ENCODE results near the gene CDHR1.
"Not testable (repeated sequence)": the region's sequence is repeated elsewhere in the genome, so short reads cannot be mapped to it uniquely, and the experiment has no call there.

Gene CDHR1

GRCh38 chr10:84173501-84173929 lies 20.8 kb upstream of the CDHR1 start, which contains the start of gene GPR15LG:
GPR15LG (plus strand) TSS chr10:84173801; CDS start chr10:84173852, 51 bp downstream.
- no peak for DNase-seq (ENCODE audit: low read depth, low spot score)

GRCh38 chr10:84175436-84175835 lies 18.9 kb upstream of the CDHR1 start:
- no peak for DNase-seq (ENCODE audit: low read depth, low spot score)

- DNase-seq (ENCODE audit: low read depth, low spot score), result no peak
These were observed 18.0 kb upstream of the CDHR1 start for GRCh38 chr10:84176351-84176750.

- no peak for DNase-seq (ENCODE audit: low read depth, low spot score)
These were observed 17.4 kb upstream of the CDHR1 start for GRCh38 chr10:84176836-84177474.

GRCh38 chr10:84177541-84178141 lies 16.7 kb upstream of the CDHR1 start:
- DNase-seq (ENCODE audit: low read depth, low spot score), result no peak

- DNase-seq (ENCODE audit: low read depth, low spot score), result no peak
These were observed 16.2 kb upstream of the CDHR1 start for GRCh38 chr10:84178160-84178609.

- no peak for DNase-seq (ENCODE audit: low read depth, low spot score)
These were observed 15.2 kb upstream of the CDHR1 start for GRCh38 chr10:84179059-84179710.

- DNase-seq (ENCODE audit: low read depth, low spot score), result not testable (repeated sequence)
These were observed 14.0 kb upstream of the CDHR1 start for GRCh38 chr10:84180386-84180785.

- no peak for DNase-seq (ENCODE audit: low read depth, low spot score)
These were observed 12.7 kb upstream of the CDHR1 start for GRCh38 chr10:84181631-84182030.

GRCh38 chr10:84184517-84184916 lies 9.8 kb upstream of the CDHR1 start:
- DNase-seq (ENCODE audit: low read depth, low spot score), result no peak

- no peak for DNase-seq (ENCODE audit: low read depth, low spot score)
These were observed 8.7 kb upstream of the CDHR1 start for GRCh38 chr10:84185526-84186175.

- no peak for DNase-seq (ENCODE audit: low read depth, low spot score)
These were observed 5.5 kb upstream of the CDHR1 start for GRCh38 chr10:84188815-84189214.

- no peak for DNase-seq (ENCODE audit: low read depth, low spot score)
These were observed 3.7 kb upstream of the CDHR1 start for GRCh38 chr10:84190621-84191020.

- no peak for DNase-seq (ENCODE audit: low read depth, low spot score)
These were observed 3.2 kb upstream of the CDHR1 start for GRCh38 chr10:84191106-84191505.

- no peak for DNase-seq (ENCODE audit: low read depth, low spot score)
These were observed 1.0 kb upstream of the CDHR1 start for GRCh38 chr10:84193327-84193726.

GRCh38 chr10:84193846-84194423 lies 402 bp upstream of the CDHR1 start:
- no peak for DNase-seq (ENCODE audit: low read depth, low spot score)

- no peak for DNase-seq (ENCODE audit: low read depth, low spot score)
These were observed 900 bp downstream of the CDHR1 start for GRCh38 chr10:84195044-84195830.

- DNase-seq (ENCODE audit: low read depth, low spot score), result no peak
These were observed 1.7 kb downstream of the CDHR1 start for GRCh38 chr10:84196083-84196482.

- no peak for DNase-seq (ENCODE audit: low read depth, low spot score)
These were observed 2.6 kb downstream of the CDHR1 start for GRCh38 chr10:84196941-84197340.

GRCh38 chr10:84197643-84198042 lies 3.3 kb downstream of the CDHR1 start:
- no peak for DNase-seq (ENCODE audit: low read depth, low spot score)
